Measurements from ENCODE around the gene PDZK1IP1. TPM values are rescaled to one million over a fixed set of nuclear protein-coding genes. Genes with fewer than 3 reads are reported as not detected.
A peak's percentile ranks its signal among the peaks of the same experiment; 100 is the strongest.

The PDZK1IP1 gene
- 100 to 1,000 TPM in 3 of 4 donors, 10 to 100 TPM in 1; 36.8 to 201 (median 153) TPM for total RNA-seq

GRCh38 chr1:47189844-47190508, at the start of gene PDZK1IP1:
Gene PDZK1IP1 (minus strand): TSS chr1:47190036. CDS start chr1:47189932, 104 bp downstream.
- Histone ChIP-seq H3K4me3 (peak within 1 kb of the TSS; percentile 21), H3K27ac (peak within 1 kb of the TSS; percentile 47), H3K9me3 (no peaks in the 10 kb centered on the region), H3K36me3 (no peaks in the 10 kb centered on the region), H3K4me1 (peaks cover 47% of the 10 kb centered on the region), H3K27me3 (no peaks in the 10 kb centered on the region)
- WGBS, result 15% methylated on average over 12 of the region's 16 CpGs
- DNase-seq (ENCODE audit: low spot score in 2 of 2), result peak; percentile 93 to 94
- no peak for TF ChIP-seq POLR2A (IDR thresholded peaks at IDR 0.05)
- peak in 1 of 3 donors; percentile 45 for TF ChIP-seq POLR2AphosphoS5 (IDR thresholded peaks at IDR 0.05)

- DNase-seq (ENCODE audit: low spot score in 2 of 2), result no peak
- no peaks in the 10 kb centered on the region for H3K4me1 ChIP-seq
- H3K36me3 ChIP-seq, result no peaks in the 10 kb centered on the region
- no peak overlapping the region for H3K27ac ChIP-seq
- no peak overlapping the region for H3K4me3 ChIP-seq
- no peaks in the 10 kb centered on the region for H3K9me3 ChIP-seq
- WGBS, result 56% methylated on average over 5 of the region's 5 CpGs
- peaks cover 27% of the 10 kb centered on the region for H3K27me3 ChIP-seq
- TF ChIP-seq CTCF (IDR thresholded peaks at IDR 0.05), result no peak
Measured at GRCh38 chr1:47238935-47239592, 49.2 kb upstream of the PDZK1IP1 start.

GRCh38 chr1:47235806-47236205, 46.0 kb upstream of the PDZK1IP1 start:
- Histone ChIP-seq H3K27ac (no peak overlapping the region), H3K27me3 (peaks cover 51% of the 10 kb centered on the region), H3K36me3 (no peaks in the 10 kb centered on the region), H3K9me3 (no peaks in the 10 kb centered on the region), H3K4me3 (no peak overlapping the region), H3K4me1 (peaks cover 18% of the 10 kb centered on the region)
- no peak for TF ChIP-seq CTCF (IDR thresholded peaks at IDR 0.05)
- TF ChIP-seq EP300 (IDR thresholded peaks at IDR 0.05), result no peak
- no peak for TF ChIP-seq POLR2AphosphoS5 (IDR thresholded peaks at IDR 0.05)
- TF ChIP-seq POLR2A (IDR thresholded peaks at IDR 0.05), result no peak
- no peak for DNase-seq (ENCODE audit: low spot score in 2 of 2)
- 85% methylated on average over 4 of the region's 4 CpGs for WGBS

GRCh38 chr1:47235241-47235681, 45.4 kb upstream of the PDZK1IP1 start:
- no peak overlapping the region for H3K27ac ChIP-seq
- peak in 1 of 2 donors; percentile 81 for DNase-seq (ENCODE audit: low spot score in 2 of 2)
- WGBS, result 35% methylated on average over 14 of the region's 21 CpGs
- H3K27me3 ChIP-seq, result peaks cover 57% of the 10 kb centered on the region
- H3K9me3 ChIP-seq, result no peaks in the 10 kb centered on the region
- TF ChIP-seq EP300 (IDR thresholded peaks at IDR 0.05) (no peak), CTCF (IDR thresholded peaks at IDR 0.05) (no peak), POLR2A (IDR thresholded peaks at IDR 0.05) (no peak), POLR2AphosphoS5 (IDR thresholded peaks at IDR 0.05) (no peak)
- peaks cover 18% of the 10 kb centered on the region for H3K4me1 ChIP-seq
- no peak overlapping the region for H3K4me3 ChIP-seq
- H3K36me3 ChIP-seq, result no peaks in the 10 kb centered on the region

GRCh38 chr1:47233186-47233585, 43.4 kb upstream of the PDZK1IP1 start:
- peaks cover 71% of the 10 kb centered on the region for H3K27me3 ChIP-seq
- DNase-seq (ENCODE audit: low spot score in 2 of 2), result no peak
- H3K27ac ChIP-seq, result no peak overlapping the region
- peaks cover 28% of the 10 kb centered on the region for H3K4me1 ChIP-seq
- no peaks in the 10 kb centered on the region for H3K9me3 ChIP-seq
- no peak overlapping the region for H3K4me3 ChIP-seq
- TF ChIP-seq EP300 (IDR thresholded peaks at IDR 0.05), result no peak
- TF ChIP-seq CTCF (IDR thresholded peaks at IDR 0.05), result no peak
- TF ChIP-seq POLR2A (IDR thresholded peaks at IDR 0.05), result no peak
- no peak for TF ChIP-seq POLR2AphosphoS5 (IDR thresholded peaks at IDR 0.05)
- WGBS, result 80% methylated on average over 6 of the region's 6 CpGs
- H3K36me3 ChIP-seq, result no peaks in the 10 kb centered on the region
